HG03135 (cell line): ENCODE results near the gene ANKDD1B.

Experiments used
- ATAC-seq: cut with Tn5 transposase; IDR thresholded peaks from one replicate; pipeline ENCODE4 v1.9.1; 2021; ENCODE audit warnings: mild to moderate bottlenecking, moderate library complexity; ENCODE audit not compliant: unreplicated experiment

The ANKDD1B gene

DNA sequence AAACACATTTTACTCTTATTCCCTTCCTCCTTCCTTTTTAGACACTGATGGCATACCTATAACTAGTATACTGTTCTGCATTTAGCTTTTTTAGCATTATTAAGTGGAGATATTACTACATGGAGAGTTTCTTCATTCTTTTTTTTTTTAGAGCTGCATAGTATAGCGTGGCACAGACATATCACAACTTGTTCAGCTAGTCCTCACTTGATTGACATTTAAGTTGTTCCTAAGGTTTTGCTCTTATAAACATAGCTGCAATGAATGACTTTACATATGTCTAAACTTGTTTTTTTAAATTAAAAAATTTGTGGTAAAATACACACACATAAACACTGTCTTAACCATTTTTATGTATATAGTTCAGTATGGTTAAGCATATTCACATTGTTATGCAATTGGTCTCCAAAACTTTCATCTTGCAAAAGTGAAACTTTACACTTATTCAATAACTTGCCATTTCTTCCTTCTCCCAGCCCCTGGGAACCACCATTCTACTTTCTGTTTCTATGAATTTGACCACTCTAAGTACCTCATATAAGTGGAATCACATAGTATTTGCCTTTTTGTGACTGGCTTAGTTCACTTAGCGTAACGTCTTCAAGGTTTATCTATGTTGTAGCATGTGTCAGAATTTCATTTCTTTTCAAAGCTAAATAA lies 48.7 kb downstream of the ANKDD1B start:
- no peak for ATAC-seq

DNA sequence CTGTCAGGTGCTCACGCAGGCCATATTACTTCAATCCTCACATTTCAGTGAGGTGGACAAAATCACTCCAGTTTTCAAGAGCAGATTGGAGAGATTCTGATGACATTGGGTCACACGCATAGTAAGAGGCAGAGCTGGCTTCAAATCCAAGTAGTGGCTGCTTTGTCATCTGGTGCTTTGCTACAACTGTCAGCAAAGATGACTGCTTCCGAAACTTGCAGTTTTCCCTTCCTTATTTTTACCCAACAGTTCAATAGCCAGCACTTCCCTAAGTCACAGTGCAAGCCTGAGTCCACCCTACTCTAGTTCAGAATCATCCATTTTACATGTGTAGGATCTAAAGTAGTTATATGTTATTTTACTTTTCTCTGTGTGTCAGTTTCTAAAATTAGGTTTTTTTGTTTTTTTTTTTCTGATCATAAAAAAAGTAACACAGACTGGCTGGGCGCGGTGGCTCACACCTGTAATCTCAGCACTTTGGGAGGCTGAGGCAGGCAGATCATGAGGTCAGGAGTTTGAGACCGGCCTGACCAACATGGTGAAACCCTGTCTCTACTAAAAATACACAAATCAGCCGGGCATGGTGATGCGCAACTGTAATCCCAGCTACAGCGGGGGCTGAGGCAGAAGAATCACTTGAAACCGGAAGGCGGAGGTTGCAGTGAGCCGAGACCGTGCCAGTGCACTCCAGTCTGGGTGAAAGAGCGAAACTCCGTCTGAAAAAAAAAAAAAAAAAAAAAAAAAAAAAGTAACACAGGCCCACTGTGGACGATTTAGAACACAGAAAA lies 49.6 kb downstream of the ANKDD1B start:
- ATAC-seq: no peak

- ATAC-seq: no peak
Observed at GRCh38 chr5:75662061-75662460, 50.8 kb downstream of the ANKDD1B start.

- ATAC-seq: no peak
Observed at GRCh38 chr5:75663579-75664284, 52.5 kb downstream of the ANKDD1B start.

GRCh38 chr5:75664979-75665378 lies 53.7 kb downstream of the ANKDD1B start:
- no peak for ATAC-seq

DNA sequence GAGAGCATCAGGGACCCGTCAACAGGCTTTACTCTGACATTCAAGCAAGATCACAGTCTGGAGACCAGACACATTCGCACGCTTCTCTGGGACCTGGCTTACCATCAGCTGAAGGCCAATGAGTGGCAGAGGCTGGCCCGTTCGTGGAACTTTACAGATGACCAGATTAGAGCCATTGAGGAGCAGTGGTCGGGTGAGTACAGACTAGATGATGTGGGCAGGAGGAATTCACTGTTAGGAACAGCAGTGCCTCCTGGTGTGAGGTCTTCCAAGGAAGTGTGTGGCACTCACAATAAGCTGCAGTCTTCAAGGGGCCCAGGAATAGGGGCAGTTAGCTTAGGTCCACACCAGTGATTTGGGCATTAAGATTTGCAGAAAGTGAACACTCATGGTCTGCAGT lies 55.5 kb downstream of the ANKDD1B start:
- ATAC-seq: no peak

- ATAC-seq: no peak
Observed at GRCh38 chr5:75667586-75667985, 56.3 kb downstream of the ANKDD1B start.

- peak; percentile 4 for ATAC-seq
Observed at GRCh38 chr5:75668445-75668844, 57.2 kb downstream of the ANKDD1B start.

GRCh38 chr5:75668977-75669689 lies 57.9 kb downstream of the ANKDD1B start:
- peak; percentile 90 for ATAC-seq

GRCh38 chr5:75670577-75670976 lies 59.3 kb downstream of the ANKDD1B start:
- no peak for ATAC-seq

- ATAC-seq: no peak
Observed at GRCh38 chr5:75671506-75671905, 60.3 kb downstream of the ANKDD1B start.

DNA sequence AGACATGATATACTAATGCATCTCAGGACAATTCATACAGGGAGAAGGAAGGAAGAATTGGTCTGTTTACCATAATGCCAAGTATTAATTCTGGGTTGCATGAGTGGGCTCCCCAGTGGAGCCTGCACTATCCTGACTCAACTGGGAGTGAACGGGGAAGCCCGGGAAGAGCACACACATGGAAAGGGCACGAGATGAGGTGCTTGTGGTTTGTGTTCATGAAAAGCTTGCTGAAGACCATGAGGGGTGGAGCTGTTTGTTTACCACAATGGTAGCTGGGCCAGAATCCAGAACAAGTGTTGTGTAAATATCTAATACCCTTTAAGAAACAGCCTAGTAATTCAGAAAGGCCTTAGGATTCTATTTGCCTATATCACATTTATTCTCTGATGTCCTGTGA lies 61.4 kb downstream of the ANKDD1B start:
- no peak for ATAC-seq

- ATAC-seq: no peak
Observed at GRCh38 chr5:75675783-75676182, 64.5 kb downstream of the ANKDD1B start.

DNA sequence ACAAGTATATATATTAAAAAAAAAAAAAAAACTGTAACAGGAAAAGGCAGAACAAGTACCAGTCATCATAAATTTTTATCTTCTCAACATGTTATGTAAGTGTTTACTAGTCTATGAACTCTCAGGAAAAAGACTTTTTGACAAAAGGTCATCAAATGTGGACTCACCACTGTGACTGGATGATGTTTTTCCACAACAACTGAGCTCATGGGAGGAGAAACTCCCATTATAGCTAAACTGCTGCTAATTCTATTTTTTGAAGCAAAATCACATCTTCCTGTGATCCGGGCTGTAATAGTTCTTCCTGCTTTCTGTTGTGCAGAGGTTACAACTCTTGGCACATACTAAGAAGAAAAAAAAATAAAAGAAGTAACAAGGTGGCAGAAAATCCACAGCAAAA lies 66.4 kb downstream of the ANKDD1B start:
- no peak for ATAC-seq

DNA sequence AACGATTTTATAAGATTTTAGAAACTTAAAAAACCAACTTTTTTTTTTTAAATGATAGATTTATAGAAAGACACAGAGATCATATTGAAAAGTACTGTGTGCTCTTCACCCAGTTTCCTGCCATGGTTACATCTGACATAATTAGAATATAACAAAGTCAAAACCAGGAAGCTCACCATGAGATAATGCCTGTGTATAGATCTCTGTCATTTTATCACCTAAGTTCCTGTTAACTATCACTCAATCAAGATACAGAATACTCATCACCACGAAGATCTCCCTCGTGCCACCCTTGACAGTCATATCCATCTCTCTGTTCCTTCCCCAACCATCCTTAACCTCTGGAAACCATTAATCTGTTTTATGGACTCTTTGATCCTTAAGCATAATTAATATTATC lies 66.9 kb downstream of the ANKDD1B start:
- ATAC-seq: no peak

- ATAC-seq: no peak
Observed at GRCh38 chr5:75681125-75681830, 70.0 kb downstream of the ANKDD1B start.

DNA sequence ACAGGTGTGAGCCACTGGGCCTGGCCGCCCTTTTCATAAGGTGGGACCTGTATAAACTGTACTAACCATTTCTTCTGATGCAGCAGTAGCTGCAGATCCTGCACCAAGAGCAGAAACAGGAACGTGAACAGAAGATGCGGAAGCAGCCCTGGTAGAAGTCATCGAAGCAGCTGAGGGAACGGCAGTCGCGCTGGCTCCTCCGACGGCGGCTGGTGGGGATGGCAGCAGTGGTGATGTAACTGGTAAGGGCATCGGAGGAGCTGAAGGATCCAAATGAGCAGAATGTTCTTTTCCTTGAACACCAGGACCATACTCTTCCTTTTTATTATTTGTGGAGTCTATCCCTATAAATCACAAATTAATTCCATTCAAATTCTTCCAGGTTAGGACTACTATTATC lies 73.9 kb downstream of the ANKDD1B start:
- ATAC-seq: no peak

DNA sequence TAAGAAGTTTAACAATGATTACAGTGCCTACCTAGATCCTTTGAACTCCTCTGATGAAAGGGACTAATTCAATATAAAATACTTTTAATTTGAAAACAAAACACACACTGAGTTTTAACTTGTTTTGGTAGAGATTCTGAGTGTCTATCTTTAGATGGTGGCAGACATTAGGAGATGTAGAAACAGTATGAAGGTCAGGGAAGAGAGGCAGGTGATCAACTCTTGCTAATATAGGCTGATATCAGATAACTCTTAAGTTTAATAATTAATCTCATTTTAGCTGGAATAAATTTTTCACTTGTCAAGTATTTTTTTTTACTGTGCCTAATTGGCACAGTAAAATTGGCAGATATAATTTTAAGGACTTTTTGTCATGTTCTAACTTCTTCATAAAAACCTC lies 75.2 kb downstream of the ANKDD1B start:
- ATAC-seq: no peak

DNA sequence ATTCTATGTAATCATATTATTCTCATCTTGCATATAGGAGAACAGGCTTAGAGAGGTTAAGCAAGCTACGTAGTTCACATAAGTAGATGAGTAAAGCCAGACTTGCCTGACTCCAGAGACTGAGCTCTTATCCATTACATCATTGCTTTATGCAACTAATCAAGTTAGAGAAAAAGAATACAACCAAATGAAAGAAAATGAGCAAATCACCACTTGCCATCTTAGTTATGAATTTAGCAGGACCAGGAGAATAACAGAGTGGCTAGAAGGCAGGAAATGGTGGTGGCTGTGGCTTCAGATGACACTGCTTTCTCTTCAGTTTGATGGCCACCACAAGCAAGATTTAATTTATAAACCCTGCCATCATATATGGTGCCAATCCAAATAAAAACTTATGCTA lies 79.4 kb downstream of the ANKDD1B start:
- ATAC-seq: no peak

DNA sequence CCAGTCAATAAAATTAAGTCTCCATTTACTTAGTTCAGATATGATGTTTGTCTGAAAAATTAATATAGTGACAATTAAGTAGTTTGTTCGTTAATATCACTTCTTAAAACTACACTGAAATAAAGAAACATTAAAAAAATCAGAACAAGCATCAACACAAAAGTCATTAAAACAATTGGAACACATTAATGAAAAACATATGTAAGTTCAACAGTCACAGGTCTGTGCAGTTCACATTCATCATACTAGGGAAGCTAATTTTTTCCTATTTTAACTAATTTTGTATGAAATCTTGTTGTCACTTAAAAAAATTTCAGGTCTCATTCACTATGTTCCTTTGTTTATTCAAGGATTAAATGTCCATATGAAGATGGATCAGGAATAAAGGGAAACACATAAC lies 83.5 kb downstream of the ANKDD1B start:
- no peak for ATAC-seq
